Measurements from ENCODE around the gene HOXC6. TPM values are rescaled to one million over a fixed set of nuclear protein-coding genes. Genes with fewer than 3 reads are reported as not detected.

HOXC6 gene
- total and polyA plus RNA-seq, 10 of the 15 experiments (the other 5 are each of a cell fraction or from before 2014, with no cell fraction given): 0.02 to 0.55 (median 0.45) TPM; not detected in 4

GRCh38 chr12:53985692-53985993, 42.6 kb upstream of the HOXC6 start:
- RAD21 ChIA-PET (ENCODE audit: unreplicated experiment): interaction anchor here (1.0 to 3.3 kb wide), 11 partner anchors 10 to 235 kb away, joined by 3 to 14 read pairs (median 4); partner anchors contain the start of genes HOXC8 and HOXC9
- Histone ChIP-seq H2AFZ (ENCODE audit: control insufficient read depth, low read depth, low read length) (no peak overlapping the region), H3K9me3 (replicated peaks; ENCODE audit: control insufficient read depth, insufficient read depth, low read length) (no peaks in the 10 kb centered on the region), H3K4me3 (no peak overlapping the region), H3K79me2 (ENCODE audit: control insufficient read depth, insufficient read depth, low read length) (no peaks in the 10 kb centered on the region), H3K9ac (ENCODE audit: control insufficient read depth, insufficient read depth, low read length) (no peak overlapping the region), H3K4me1 (ENCODE audit: control insufficient read depth, insufficient read depth, low read length) (peaks cover 21% of the 10 kb centered on the region), H3K36me3 (ENCODE audit: control insufficient read depth in 2 of 2, insufficient read depth in 2 of 2, low read length in 1 of 2) (no peaks in the 10 kb centered on the region), H3K4me2 (ENCODE audit: control insufficient read depth, insufficient read depth) (peak overlapping the region; percentile 57; the same call in 1 of the 2 replicates), H3K27ac (ENCODE audit: control insufficient read depth, insufficient read depth) (no peak overlapping the region), H4K20me1 (ENCODE audit: control insufficient read depth, insufficient read depth) (peaks cover 3% of the 10 kb centered on the region; the same call in 1 of the 2 replicates), H3K27me3 (replicated peaks in 1 of 2; ENCODE audit: control insufficient read depth in 2 of 2, insufficient read depth in 2 of 2, low read length in 1 of 2) (peaks cover 29 to 52% of the 10 kb centered on the region in 2 experiments)
- no peak for DNase-seq (ENCODE audit: low read depth, low spot score)
- POLR2A ChIA-PET: interaction anchor here (1.2 kb wide), 1 partner anchor 10 kb away, joined by 3 read pairs; no protein-coding TSS in a partner anchor
- in situ Hi-C loops (cut with MboI): no loop called here
- no TSS peak for BruUV-seq (replicated peaks)
- intact Hi-C loops (cut with micrococcal nuclease; ENCODE audit: unreplicated experiment): loop anchor here (2.0 to 10.0 kb wide), 4 partner anchors 191 to 281 kb away; no protein-coding TSS in a partner anchor
- FAIRE-seq: no peak
- CTCF ChIA-PET: interaction anchor here (0.5 to 5.5 kb wide), 27 partner anchors 9 to 361 kb away, joined by 3 to 54 read pairs (median 4); partner anchors contain the start of genes HOXC5, HOXC6, HOXC8 and HOXC9
- WGBS (ENCODE audit: insufficient coverage, insufficient replicate concordance, low lambda C conversion rate, missing lambda C conversion rate): 53% methylated on average over 20 of the region's 21 CpGs
- TF ChIP-seq ATF2 (IDR thresholded peaks at IDR 0.05; ENCODE audit: low read length) (no peak), BMI1 (IDR thresholded peaks at IDR 0.05; ENCODE audit: borderline replicate concordance) (0 out of 2 replicates have a peak, but pooled peaks have one; percentile 7), KLF5 (IDR thresholded peaks at IDR 0.05; ENCODE audit: partially characterized antibody) (no peak)
- no peak for ATAC-seq
- SMC1A ChIA-PET (ENCODE audit: uncharacterized antibody, unreplicated experiment): interaction anchor here (1.0 to 4.5 kb wide), 5 partner anchors 10 to 221 kb away, joined by 3 to 29 read pairs (median 6); partner anchors contain the start of genes HOXC5 and HOXC9

All from GM12878 (cell line).